Measurements from ENCODE around the gene APOC3. TPM values are rescaled to one million over a fixed set of nuclear protein-coding genes. Genes with fewer than 3 reads are reported as not detected.
A peak's percentile ranks its signal among the peaks of the same experiment; 100 is the strongest.

APOC3 gene
- total and polyA plus RNA-seq, 2 experiments from 2014 or later = 2.3 to 2.6 TPM

GRCh38 chr11:116875194-116875593 lies 45.5 kb downstream of the APOC3 start:
- Histone ChIP-seq H3K4me1 (ENCODE audit: low read depth) (peaks cover 10% of the 10 kb centered on the region), H3K36me3 (peaks cover 25% of the 10 kb centered on the region), H3K9me3 (ENCODE audit: low read depth) (no peaks in the 10 kb centered on the region), H3K4me3 (no peak overlapping the region), H3K27me3 (no peaks in the 10 kb centered on the region), H3K27ac (no peak overlapping the region)
- DNase-seq (ENCODE audit: low read depth in 1 of 2, low spot score in 1 of 2) = no peak
- no peak for TF ChIP-seq CTCF (IDR thresholded peaks at IDR 0.05; ENCODE audit: low read depth, low read length)

- H3K27me3 ChIP-seq = no peaks in the 10 kb centered on the region
- TF ChIP-seq CTCF (IDR thresholded peaks at IDR 0.05; ENCODE audit: low read depth, low read length) = no peak
- H3K36me3 ChIP-seq = peaks cover 24% of the 10 kb centered on the region
These were observed 46.9 kb downstream of the APOC3 start for GRCh38 chr11:116876656-116877055.

GRCh38 chr11:116879800-116880625 lies 50.3 kb downstream of the APOC3 start:
- Histone ChIP-seq H3K27ac (peak overlapping the region; percentile 8), H3K36me3 (peaks cover 3% of the 10 kb centered on the region), H3K9me3 (ENCODE audit: low read depth) (no peaks in the 10 kb centered on the region), H3K27me3 (no peaks in the 10 kb centered on the region), H3K4me3 (no peak overlapping the region), H3K4me1 (ENCODE audit: low read depth) (no peaks in the 10 kb centered on the region)
- peak; percentile 81 for TF ChIP-seq CTCF (IDR thresholded peaks at IDR 0.05; ENCODE audit: low read depth, low read length)
- DNase-seq (ENCODE audit: low read depth in 1 of 2, low spot score in 1 of 2) = peak; percentile 72 to 86

More at GRCh38 chr11:116876656-116877055, 46.9 kb downstream of the APOC3 start:
- H3K9me3 ChIP-seq (ENCODE audit: low read depth) = no peaks in the 10 kb centered on the region
- no peak for DNase-seq (ENCODE audit: low read depth in 1 of 2, low spot score in 1 of 2)
- no peak overlapping the region for H3K4me3 ChIP-seq
- no peak overlapping the region for H3K27ac ChIP-seq
- peaks cover 10% of the 10 kb centered on the region for H3K4me1 ChIP-seq (ENCODE audit: low read depth)

- no peak for TF ChIP-seq CTCF (IDR thresholded peaks at IDR 0.05; ENCODE audit: low read depth, low read length)
- no peaks in the 10 kb centered on the region for H3K27me3 ChIP-seq
- H3K9me3 ChIP-seq (ENCODE audit: low read depth) = no peaks in the 10 kb centered on the region
- peak overlapping the region; percentile 53 for H3K27ac ChIP-seq
- H3K4me3 ChIP-seq = no peak overlapping the region
- H3K4me1 ChIP-seq (ENCODE audit: low read depth) = no peaks in the 10 kb centered on the region
- DNase-seq (ENCODE audit: low read depth in 1 of 2, low spot score in 1 of 2) = no peak
- H3K36me3 ChIP-seq = peaks cover 3% of the 10 kb centered on the region
These were observed 51.4 kb downstream of the APOC3 start for GRCh38 chr11:116881143-116881542.

- DNase-seq (ENCODE audit: low read depth in 1 of 2, low spot score in 1 of 2) = no peak
- H3K36me3 ChIP-seq = no peaks in the 10 kb centered on the region
- no peaks in the 10 kb centered on the region for H3K27me3 ChIP-seq
- TF ChIP-seq CTCF (IDR thresholded peaks at IDR 0.05; ENCODE audit: low read depth, low read length) = no peak
- no peaks in the 10 kb centered on the region for H3K9me3 ChIP-seq (ENCODE audit: low read depth)
- no peak overlapping the region for H3K4me3 ChIP-seq
- no peaks in the 10 kb centered on the region for H3K4me1 ChIP-seq (ENCODE audit: low read depth)
- no peak overlapping the region for H3K27ac ChIP-seq
These were observed 52.7 kb downstream of the APOC3 start for GRCh38 chr11:116882386-116882785.

Other genes with a start within 250 kb of the APOC3 start
- gene BUD13, start 56.9 kb upstream of the APOC3 start, total RNA-seq = 19.5 and 19.8 TPM in 2 replicates
- gene BUD13, start 56.9 kb upstream of the APOC3 start, polyA plus RNA-seq = 13.9 and 15.3 TPM in 2 replicates
- 18.4 and 21.4 TPM in 2 replicates for gene ZPR1, start 41.9 kb upstream of the APOC3 start, total RNA-seq
- 43.9 and 48.4 TPM in 2 replicates for gene ZPR1, start 41.9 kb upstream of the APOC3 start, polyA plus RNA-seq
- not detected in 2 replicates for gene APOA5, start 38.0 kb upstream of the APOC3 start, total RNA-seq
- not detected in 2 replicates for gene APOA5, start 38.0 kb upstream of the APOC3 start, polyA plus RNA-seq
- 0.86 and 2.1 TPM in 2 replicates for gene APOA4, start 6.6 kb upstream of the APOC3 start, total RNA-seq
- 0.57 and 2.1 TPM in 2 replicates for gene APOA4, start 6.6 kb upstream of the APOC3 start, polyA plus RNA-seq
- 56.3 and 85.9 TPM in 2 replicates for gene APOA1, start 7.7 kb downstream of the APOC3 start, total RNA-seq
- gene APOA1, start 7.7 kb downstream of the APOC3 start, polyA plus RNA-seq = 59.0 and 117 TPM in 2 replicates